HG02588 (cell line): ENCODE data around the gene RNF112.
"Not testable (repeated sequence)": the region's sequence is repeated elsewhere in the genome, so short reads cannot be mapped to it uniquely, and the experiment has no call there.

Experiments
- ATAC-seq: cut with Tn5 transposase; IDR thresholded peaks from one replicate; pipeline ENCODE4 v1.9.1; 2021; ENCODE audit warnings: mild to moderate bottlenecking, moderate library complexity; ENCODE audit not compliant: unreplicated experiment

The RNF112 gene

GRCh38 chr17:19412510-19412909 is 1.5 kb downstream of the RNF112 start:
- ATAC-seq = no peak

- ATAC-seq = no peak
Observed at GRCh38 chr17:19412984-19413383, 2.0 kb downstream of the RNF112 start.

- no peak for ATAC-seq
Observed at GRCh38 chr17:19413761-19414160, 2.7 kb downstream of the RNF112 start.

GRCh38 chr17:19414396-19415280 is 3.6 kb downstream of the RNF112 start:
- ATAC-seq = no peak

GRCh38 chr17:19415311-19415710 is 4.3 kb downstream of the RNF112 start:
- ATAC-seq = no peak

GRCh38 chr17:19415806-19416775 is 5.1 kb downstream of the RNF112 start:
- no peak for ATAC-seq

- ATAC-seq = no peak
Observed at GRCh38 chr17:19417611-19418010, 6.6 kb downstream of the RNF112 start.

- no peak for ATAC-seq
Observed at GRCh38 chr17:19418251-19418992, 7.4 kb downstream of the RNF112 start.

- ATAC-seq = no peak
Observed at GRCh38 chr17:19421219-19421618, 10.2 kb downstream of the RNF112 start.

- ATAC-seq = no peak
Observed at GRCh38 chr17:19421926-19422325, 10.9 kb downstream of the RNF112 start.

GRCh38 chr17:19424934-19425868 is 14.2 kb downstream of the RNF112 start:
- ATAC-seq = no peak

GRCh38 chr17:19426631-19427030 is 15.6 kb downstream of the RNF112 start:
- ATAC-seq = no peak

- no peak for ATAC-seq
Observed at GRCh38 chr17:19431691-19432090, 20.7 kb downstream of the RNF112 start.

GRCh38 chr17:19433255-19433654 is 22.2 kb downstream of the RNF112 start:
- no peak for ATAC-seq

GRCh38 chr17:19433727-19434340 is 22.8 kb downstream of the RNF112 start:
- ATAC-seq = no peak

GRCh38 chr17:19440421-19440820 is 29.4 kb downstream of the RNF112 start:
- ATAC-seq = no peak

GRCh38 chr17:19441288-19441687 is 30.3 kb downstream of the RNF112 start:
- ATAC-seq = not testable (repeated sequence)

GRCh38 chr17:19442731-19443130 is 31.7 kb downstream of the RNF112 start:
- ATAC-seq = no peak

- no peak for ATAC-seq
Observed at GRCh38 chr17:19443148-19443547, 32.1 kb downstream of the RNF112 start.
